GM20431 (cell line): ENCODE results near the gene ITLN1.

Experiments
- in situ Hi-C: fragments of 300-500 bp; cut with MseI, MboI; formaldehyde crosslinking; loops from one replicate; pipeline ENCODE4 v1.15.0; 2020; ENCODE audit warnings: low sequenced_read_pairs; ENCODE audit not compliant: unreplicated experiment

ITLN1 gene

DNA sequence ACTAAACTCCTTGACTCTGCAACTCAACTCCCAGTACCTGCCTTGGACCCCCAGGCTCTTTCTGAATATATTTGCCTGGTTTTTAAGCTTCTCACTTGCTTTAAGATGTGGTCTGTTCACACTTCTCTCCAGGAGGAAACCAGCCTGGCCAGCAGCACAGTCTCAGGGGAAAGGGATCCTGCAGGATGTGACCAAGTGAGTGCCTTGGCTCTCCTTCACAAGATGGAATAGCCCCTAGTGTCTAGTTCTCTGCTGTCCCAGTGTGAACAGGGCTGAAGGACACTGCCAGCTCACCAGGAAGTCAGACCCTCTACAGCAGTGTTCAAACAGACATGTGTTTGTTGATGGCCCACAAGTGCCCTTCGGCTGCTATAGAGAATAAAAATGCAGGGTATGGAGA lies 55.2 kb downstream of the ITLN1 start:
- in situ Hi-C loops, result loop anchor here (10.0 kb wide), 1 partner anchor 125 kb away; the partner anchor contains the start of gene ITLN2

DNA sequence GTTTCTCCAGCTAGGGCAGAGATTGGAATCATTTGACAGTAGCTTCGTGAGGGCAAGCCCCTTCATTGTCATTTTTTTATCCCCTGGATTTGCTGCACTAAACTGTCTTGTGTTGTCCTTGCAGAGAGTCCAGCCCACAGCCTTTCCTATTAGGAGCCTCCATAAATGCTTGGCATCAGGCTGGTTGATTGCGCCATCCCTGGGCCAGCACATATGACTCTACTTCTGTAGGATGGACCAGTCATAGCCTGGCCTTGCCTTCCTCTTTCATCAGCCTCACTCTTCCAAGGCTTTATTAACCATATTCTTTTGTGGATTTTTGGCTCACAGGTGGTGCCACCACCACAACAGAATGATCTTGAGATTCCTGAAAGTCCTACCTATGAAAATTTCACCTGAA lies 57.6 kb downstream of the ITLN1 start:
- in situ Hi-C loops, result no loop called here

DNA sequence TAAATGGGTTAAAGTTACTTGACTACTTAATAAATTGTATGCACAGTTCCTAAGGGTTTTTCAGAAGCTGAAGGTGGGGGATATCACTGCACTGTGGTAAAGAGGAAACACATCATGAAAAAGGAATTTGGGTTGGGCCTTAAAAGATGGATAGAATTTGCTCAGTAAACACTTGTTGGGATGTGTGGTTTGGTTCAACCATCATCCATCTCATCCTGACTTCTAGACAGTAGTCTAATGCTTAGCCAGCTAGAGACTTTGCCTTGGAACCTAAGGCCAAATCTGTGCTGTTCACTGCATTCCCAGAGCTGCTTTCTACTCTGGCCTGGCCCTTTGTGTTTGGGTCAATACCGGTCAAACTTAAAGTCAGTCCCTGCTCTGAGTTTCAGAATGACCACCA lies 58.4 kb downstream of the ITLN1 start:
- in situ Hi-C loops, result no loop called here
